Activated CD4-positive, alpha-beta T cell treated with anti-CD3 and anti-CD28 coated beads for 48 hours (primary cell): ENCODE data around the gene KLF1.
"Not testable (repeated sequence)": the region's sequence is repeated elsewhere in the genome, so short reads cannot be mapped to it uniquely, and the experiment has no call there.

Source experiments
- DNase-seq: peaks from one replicate; pipeline ENCODE4 v3.0.0-alpha.2; 2020

The KLF1 gene

DNA sequence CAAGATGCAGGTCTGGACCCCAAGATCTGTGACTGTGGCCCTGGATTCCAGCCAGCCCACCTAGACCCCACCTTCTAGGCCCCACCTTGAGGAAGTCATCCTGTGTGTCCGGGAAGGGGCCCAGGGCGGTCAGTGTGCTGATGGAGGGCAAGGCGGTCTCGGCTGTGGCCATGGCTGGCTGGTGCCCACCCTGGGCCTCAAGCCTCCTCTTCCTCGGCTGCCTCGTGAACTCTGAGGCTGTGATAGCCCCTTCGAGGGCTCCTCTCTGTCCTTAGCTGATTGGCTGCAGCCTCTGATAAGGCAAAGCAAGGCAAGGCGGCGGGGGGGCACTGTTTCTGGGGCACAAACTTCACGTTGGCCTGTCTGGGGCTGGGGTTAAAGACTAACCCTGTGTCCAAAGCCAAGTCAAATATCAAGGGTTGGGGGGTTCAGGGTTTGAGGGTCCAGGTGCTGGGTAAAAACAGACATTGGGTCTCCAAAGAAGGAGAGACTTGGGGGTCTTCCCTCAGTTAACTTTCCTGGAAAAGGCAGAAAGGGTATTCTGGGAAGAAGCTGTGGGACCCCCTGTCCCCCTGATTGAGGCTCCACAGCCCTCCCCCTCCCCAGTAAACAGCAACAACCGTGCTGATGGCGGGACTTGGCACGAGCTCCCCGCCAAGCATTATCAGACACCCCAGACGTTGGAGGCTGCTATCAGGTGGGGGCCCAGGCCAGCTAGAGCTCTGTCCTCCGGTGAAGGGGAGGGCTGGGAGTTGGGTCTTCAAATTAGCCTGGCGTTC lies at the start of gene KLF1:
Gene KLF1, minus strand, starts transcription at position 233 of the 779 bp plus-strand sequence. Its CDS starts 61 bp downstream, at position 172.
- no peak for DNase-seq

DNA sequence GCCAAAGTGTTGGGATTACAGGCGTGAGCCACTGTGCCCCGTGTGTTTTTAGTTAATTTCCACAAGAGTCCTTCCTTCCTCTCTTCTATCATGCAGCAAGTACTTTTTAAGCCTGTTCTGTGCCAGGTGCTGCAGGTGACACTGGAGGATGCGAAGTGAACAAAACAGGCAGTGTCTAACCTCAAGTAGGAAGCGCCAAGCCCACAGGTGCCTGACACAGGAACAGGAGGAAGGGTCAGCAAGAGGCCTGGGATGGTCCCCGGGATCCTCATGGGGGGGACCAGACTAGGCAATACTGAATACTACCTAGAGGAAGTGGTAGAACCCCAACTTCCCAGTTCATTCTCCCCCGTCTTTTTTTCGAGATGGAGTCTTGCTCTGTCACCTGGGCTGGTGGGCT lies 49.6 kb upstream of the KLF1 start:
- DNase-seq = no peak

DNA sequence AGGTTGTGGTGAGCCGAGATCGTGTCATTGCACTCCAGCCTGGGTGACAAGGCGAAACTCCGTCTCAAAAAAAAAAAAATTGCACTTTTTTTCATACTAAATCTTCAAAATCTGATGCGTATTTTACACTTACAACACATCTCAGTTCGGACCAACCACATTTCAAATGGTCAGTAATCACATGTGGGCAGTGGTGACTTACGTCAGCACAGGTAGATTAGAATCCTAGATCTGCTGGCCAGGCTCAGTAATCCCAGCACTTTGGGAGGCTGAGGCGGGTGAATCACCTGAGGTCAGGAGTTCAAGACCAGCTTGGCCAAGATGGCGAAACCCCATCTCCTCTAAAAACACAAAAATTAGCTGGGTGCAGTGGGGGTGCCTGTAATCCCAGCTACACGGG lies 48.1 kb upstream of the KLF1 start:
- DNase-seq = no peak

DNA sequence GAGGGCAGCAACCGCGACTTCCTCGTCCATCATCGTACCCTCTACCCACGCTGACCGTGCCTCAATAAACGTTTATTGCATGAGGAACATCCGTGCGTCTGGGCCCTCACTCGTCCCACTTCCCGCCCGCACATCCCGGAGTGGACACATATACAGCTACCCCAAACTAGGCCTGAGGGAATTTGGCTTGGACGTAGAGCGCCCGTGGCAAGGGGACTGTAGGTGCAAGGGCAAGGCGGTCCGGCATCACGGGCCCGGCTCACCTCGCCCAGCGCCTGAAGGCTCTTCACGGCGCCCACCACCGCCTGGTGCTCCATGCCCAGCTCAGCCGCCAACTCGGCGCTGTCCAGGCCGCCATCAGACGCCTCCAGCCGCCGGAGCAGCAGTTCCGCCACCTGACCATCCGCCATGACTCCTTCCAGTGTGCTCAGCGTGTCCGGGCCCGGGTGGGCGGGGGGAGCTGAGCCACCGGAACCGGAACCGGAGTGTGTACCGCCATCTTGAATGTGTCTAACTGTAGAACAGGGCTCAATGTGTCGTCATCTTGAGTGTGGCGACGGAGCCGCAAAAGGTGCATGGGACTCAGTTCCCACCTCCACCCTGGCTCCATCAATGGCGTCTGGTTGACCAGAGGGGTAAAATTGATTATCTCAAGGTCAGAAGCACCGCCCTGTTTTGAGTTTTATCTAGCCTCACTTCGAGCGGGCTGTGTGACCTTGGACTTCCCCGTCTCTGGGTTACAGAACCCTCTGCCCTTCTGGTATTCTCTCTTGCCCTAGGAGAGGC lies 46.5 kb upstream of the KLF1 start, which contains the start of gene FARSA:
Gene FARSA, minus strand, starts transcription at position 425 of the 786 bp plus-strand sequence. Its CDS starts 15 bp downstream, at position 410.
- DNase-seq = peak; percentile 92

DNA sequence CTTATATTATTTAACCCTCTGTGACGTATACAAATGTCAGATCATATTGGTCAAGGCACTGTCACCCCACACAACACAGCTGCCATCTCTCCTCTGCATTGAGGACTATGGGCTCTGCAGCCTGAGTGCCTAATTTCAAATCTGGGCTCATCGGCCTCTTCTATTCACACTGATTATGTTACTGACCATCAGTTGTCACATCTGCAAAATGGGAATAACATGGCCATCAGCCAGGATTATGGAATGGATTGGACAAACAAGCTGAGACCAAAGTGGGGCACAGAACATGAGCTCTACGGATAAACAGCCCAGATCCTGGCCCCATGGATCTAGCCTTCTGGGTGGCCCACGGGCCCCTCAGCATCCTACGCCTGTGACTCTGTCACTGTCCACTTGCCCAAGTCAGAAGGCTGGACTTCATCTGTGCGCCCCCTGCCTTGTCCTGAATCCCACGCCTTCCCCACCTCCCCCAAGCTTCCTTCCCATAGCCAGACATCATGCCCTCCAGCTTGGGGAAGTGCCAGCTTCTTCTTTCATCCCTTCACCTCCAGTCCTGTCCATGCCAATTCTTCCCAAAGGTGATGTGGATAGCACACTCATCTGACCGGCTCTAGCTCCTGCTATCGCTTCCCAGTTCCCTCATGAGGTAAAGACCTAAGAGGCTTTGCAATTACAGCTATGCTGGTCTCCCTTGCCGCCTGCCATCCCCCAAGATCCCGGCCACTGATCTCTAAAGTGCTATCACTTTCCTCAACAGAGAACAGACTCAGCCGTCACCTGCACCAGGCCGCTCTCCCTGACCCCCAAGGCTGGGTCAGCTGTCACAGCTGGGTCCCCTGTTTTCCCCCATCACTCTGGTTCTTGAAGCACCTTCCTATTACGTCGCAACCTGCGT lies 45.6 kb upstream of the KLF1 start:
- DNase-seq = peak; percentile 1

DNA sequence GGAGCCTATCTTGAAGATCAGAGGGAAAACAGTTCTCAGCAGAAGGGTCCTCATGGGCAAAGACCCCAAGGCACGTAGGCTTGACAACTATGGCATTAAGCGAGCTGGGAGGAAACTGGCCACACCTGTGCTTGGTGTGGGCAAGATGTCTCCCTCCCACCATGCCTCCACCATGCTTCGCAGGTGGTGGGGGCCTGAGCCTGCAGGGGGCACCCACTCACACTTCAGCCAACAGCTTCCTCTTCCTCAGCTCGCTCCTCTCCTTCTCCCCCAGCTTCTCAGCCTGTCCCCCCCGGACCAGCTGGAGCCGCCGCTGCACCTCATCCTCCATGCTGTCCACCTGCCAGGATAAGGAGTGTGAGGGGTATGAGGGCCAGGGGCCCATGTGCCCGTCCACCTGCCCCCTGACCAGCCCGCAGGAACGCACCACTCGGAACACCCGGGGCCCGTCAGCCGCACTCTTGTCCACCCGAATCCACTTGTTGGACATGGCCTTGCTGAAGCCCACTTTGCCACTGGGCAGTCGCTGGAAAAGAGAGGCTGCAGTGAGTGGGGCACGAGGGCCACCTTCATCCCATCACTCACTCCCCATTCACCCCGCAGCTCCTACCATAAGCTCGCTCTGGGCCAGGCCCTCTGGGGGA lies 43.1 kb upstream of the KLF1 start:
- DNase-seq = peak; percentile 2

DNA sequence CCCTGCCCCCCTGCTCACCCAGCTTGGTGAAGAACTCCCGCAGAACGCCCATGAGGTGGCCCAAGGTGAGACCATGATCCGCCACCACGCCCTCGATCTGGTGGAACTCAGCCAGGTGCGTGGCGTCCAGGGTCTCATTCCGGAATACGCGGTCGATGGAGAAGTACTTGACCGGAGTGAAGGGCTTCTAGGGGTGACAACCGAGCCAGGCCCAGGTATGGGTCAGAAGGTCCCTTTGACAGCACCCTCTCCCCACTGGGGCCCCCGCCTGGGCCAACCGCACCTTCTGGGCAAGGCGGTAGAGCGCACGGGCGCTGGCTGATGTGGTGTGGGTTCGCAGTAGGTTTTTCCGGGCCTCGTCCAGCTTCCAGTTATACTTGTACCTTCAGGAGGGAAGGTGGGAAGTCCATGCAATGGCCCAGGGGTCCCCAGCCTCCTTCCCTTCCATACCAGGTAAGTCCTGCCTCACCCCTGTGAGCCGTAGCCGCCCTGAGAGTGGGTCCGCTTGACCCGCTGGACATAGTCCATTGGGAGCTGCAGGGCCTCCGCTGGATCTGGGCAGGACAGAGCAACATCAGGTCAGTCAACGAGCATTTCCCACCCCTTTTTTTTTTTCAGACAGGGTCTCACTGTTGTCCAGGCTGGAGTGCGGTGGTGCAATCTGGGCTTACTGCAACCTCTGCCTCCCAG lies 37.8 kb upstream of the KLF1 start:
- no peak for DNase-seq

DNA sequence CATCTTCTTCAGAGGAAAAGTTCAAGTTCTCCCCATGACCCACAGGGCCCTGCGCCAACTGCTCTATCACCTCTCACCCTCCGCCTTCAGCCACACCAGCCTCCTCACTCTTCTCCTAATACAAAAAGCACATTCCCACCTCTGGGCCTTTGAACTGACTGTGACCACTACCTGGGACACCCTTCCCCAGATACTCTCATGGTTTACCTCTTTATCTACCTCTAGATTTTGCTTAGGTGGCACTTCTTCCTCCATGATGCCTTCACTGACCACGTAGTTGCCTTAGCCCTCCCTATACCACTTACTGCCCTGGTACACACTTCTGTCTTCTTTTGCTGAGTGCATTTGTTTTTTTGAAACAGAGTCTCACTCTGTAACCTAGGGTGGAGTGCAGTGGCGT lies 36.0 kb upstream of the KLF1 start:
- DNase-seq = no peak

DNA sequence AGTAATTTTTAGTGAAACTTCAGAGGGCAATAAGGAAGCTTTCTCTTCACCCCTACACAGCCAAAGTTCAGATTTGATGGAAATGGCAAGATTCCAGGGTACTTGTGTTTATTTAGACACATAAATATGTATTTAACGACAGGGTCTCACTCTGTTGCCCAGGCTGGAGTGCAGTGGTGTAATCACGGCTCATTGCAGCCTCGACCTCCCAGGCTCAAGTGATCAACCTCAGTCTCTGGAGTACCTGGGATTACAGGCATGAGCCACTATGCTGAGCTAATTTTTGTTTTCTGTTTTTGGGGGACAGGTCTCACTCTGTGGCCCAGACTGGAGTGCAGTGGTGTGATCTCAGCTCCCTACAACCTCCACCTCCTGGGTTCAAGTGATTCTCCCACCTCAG lies 34.0 kb upstream of the KLF1 start:
- DNase-seq = no peak

DNA sequence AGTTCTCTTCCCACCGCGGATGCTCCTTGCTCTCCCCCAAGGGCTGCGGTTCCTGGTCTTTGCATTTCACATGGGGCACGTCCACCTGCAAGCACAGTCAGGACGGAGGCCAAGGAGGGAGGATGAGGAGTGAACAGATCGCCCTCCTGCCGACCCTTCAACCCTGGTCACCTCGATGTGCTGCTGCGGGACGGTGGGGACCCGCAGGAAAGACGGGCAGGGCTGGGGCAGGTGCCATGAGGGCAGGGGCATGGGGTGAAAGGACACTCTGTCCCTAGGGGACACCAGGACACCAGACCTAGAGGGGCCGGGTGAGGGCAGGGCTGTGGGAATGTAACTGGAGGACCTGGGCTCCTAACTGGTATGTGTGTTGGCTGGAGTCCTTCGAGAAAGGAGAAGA lies 31.3 kb upstream of the KLF1 start:
- no peak for DNase-seq

DNA sequence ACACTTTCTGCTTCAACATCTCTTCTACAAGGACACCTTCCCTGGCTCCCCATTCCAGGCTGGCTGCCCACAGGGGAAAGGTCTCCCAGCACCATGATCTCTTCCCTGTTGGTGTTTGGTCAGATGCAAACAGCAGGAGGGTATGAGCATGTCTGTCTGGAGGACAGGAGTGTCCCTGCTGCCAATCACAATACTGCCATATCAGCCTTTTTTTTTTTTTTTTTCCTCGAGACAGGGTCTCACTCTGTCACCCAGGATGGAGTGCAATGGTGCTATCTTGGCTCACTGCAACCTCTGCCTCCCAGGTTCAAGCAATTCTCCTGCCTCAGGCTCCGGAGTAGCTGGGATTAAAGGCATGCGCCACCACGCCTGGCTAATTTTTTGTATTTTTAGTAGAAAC lies 28.9 kb upstream of the KLF1 start:
- DNase-seq = not testable (repeated sequence)

DNA sequence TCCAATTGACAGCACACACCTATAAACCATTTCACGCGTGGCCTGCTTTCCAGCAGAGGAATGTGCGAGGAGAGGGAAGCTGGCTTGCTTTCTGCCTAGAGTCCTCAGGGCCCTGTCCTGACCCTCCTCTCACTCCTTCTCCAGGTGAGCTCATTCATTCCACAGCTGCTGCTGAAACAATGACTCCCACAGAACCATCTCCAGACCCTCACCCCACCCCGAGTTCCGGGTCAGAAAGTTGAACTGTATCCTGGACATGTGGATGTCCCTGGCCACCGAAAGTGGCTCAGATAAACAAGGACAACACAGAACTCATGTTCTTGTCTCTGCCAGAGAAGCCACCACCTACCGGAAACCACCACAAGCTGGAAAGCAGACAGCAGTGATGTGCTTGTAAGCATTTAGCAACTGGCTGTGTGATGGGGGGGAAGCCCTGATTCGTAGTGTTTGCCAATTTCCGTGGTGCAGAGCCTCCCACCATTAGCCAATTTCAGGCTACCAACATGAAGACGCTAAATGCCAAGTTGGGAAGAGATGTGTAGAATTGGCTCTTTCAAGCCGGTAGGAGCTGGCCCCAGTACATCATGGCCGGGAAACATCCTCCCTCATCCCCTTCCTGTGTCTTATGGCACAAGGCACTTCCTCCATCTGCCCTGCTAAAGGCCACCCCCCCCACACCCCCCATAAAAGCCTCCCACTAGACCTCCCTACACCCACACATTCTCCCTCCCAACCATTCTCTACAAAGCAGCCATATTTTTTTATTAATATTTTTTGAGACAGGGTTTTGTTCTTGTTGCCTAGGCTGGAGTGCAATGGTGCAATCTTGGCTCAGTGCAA lies 27.1 kb upstream of the KLF1 start:
- peak; percentile 60 for DNase-seq

DNA sequence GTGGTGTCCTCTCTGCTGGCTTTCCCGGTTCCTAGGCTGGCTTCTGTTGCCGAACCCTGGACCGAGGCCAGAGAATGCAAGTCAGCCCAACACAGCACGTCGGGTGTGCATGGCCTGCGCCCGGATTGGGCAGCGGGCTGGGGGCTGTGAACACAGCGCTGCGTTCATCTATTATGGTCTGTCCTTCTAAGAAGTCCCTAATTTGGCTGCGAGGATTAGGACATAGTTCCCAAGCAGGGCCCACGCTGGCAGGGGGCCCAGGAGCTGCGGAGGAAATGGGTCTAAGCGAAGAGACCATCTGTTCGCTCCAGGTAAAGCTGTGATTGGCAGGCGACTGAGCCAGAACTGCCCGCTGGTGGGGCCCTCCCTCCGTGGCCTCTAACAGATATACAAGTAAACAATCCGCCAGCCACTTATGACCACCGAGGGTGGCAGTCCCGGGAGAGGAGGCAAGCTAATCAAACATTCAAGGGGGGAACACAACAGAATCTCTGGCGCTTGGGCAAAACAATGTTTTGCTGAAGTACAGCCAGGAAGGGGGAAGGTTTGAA lies 26.1 kb upstream of the KLF1 start:
- DNase-seq = no peak

DNA sequence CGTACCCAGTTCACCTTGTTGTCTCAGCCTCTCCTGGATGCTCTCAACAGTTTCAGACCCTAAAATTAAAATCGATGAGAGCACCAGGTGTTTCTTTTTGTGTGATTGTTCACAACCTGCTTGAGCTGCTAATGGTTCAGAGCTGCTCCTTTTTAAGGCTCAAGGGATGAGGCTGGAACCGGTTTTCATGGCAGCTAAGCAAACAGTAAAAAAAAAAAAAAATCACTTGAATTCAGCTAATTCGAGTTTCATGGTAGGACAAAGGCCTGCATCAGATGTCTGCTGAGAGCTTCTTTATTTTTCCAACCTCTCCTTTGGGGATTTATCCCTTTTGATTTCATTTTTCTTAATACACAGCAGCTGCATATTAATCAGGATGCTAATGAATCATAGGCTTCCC lies 25.6 kb upstream of the KLF1 start:
- no peak for DNase-seq

DNA sequence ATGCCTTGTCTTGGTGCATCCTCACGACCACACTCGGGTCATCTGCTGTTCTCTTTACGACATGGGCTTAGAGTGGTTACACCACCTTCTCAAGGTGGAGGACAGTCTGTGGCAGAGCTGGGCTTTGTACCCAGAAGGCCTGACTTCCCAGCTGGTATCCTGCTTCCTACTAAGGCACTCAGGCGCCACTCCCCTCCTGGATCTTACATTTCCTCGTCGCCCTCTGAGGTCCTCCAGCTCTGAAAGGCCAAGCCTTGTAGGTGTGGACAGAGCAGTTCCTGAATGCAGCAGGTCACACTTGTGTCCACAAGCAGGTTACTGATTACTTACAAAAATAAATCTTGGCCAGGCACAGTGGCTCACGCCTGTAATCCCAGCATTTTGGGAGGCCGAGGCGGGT lies 20.2 kb upstream of the KLF1 start:
- no peak for DNase-seq

DNA sequence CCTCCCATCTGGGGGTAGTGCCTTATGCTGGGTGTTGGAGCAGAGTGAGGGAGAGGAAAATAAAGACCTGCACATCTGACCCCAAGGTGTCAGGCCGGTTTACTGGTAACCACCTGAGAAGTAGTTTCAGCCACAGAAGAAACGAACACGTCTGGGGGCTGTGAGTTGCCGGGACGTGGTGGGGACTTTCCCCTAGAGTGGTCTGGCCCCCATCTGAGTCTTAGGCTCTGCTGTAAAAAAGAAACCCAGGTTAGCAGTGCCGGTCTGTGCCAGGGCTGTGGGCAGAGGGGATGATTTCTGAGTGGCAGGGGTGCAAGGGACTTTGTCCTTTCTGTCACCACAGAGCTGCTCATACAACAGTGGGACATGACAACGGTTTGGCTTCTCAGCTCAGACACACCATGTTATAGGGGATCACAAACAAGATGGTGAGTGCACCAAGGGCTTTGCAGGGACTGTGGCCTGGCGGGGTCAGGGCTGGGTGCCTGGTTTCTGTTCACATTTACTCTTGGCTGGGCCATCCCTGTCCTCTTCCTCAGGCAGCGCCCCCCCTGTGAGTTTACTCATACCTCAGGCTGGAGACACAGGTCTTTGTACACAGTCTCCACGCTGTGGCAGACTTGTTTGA lies 13.0 kb upstream of the KLF1 start:
- DNase-seq = no peak

DNA sequence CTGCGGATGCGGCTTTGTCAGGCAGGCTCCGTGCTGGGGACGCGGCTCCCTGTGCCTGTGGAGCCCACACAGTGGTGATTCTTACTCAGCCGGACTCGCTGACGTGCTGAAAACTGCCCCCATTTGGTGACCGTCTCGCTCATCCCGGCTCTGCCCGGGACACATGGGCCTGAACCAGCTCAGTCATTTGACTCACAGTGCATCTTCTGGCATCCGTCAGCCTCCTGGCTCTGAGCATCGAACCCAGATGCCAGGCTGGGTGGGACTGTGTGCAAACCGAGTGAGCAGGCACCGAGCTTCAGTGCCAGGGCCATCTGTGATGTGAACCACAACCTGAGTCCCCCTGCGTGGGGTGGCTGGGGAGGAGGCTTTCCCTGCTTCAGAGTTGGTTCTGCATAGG lies 9.5 kb upstream of the KLF1 start:
- DNase-seq = no peak

DNA sequence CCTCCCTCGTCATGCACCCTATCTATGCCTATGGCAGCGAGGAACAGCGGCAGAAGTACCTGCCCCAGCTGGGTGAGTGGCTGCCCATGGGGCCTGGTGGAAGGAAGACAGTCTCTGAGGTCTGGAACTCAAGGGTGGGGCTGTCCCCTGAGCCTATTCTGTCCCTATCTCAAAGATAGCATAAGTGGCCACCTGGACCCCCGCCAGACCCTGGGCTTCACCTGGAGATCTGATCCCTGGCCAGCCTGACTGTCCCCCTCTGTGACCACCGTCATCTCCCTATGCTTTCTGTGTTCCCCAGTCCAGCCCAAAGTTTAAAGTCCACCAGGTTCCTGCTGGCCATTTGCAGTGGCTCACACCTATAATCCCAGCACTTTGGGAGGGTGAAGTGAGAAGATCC lies 6.6 kb upstream of the KLF1 start:
- no peak for DNase-seq

DNA sequence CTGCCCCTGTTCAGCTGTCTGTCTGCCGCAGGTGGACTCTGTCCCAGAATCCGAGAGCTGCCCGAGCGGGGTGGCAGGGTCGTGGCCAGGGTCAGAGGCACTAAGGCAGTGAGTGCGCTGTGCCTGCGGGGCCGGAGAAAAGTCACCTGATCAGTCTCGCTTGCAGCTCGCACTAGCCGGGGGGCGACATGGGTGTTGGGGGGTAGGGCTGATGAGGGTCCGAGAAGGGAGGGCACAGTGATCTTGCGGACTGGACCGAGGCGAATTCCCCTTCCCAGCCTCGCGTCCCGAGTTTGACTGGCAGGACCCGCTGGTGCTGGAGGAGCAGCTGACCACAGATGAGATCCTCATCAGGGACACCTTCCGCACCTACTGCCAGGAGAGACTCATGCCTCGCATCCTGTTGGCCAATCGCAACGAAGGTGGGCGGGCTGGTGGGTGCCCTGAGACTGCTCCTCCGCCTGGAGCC lies 4.6 kb upstream of the KLF1 start:
- DNase-seq = peak; percentile 32
